Activated naive CD4-positive, alpha-beta T cell treated with anti-CD3 and anti-CD28 coated beads for 36 hours (primary cell): ENCODE measurements around the gene GRM7. TPM values are rescaled to one million over a fixed set of nuclear protein-coding genes. Genes with fewer than 3 reads are reported as not detected.

Source experiments
- CTCF ChIA-PET: fragments of 350-600 bp; sonication (Branson Sonifier 250); formaldehyde crosslinking; loops from one replicate; lab custom pipeline; 2021; ENCODE audit warnings: antibody characterized with exemption; lab: Charles Lee
- DNase-seq: peaks from one replicate; pipeline ENCODE4 v3.0.0-alpha.2; 2020
- H3K27ac Mint-ChIP-seq: one replicate; pipeline ENCODE4 v1.8.0; 2021; ENCODE audit warnings: mild to moderate bottlenecking, mixed read lengths
- H3K27me3 Mint-ChIP-seq: one replicate; pipeline ENCODE4 v1.8.0; 2021; ENCODE audit warnings: low read depth, mixed read lengths
- H3K36me3 Mint-ChIP-seq: one replicate; pipeline ENCODE4 v1.8.0; 2021; ENCODE audit warnings: low read depth, mixed read lengths
- H3K4me1 Mint-ChIP-seq: one replicate; pipeline ENCODE4 v1.8.0; 2021; ENCODE audit warnings: low read depth, mixed read lengths
- H3K4me3 Mint-ChIP-seq: one replicate; pipeline ENCODE4 v1.8.0; 2021; ENCODE audit warnings: mild to moderate bottlenecking, moderate library complexity, mixed read lengths
- H3K9me3 Mint-ChIP-seq: one replicate; pipeline ENCODE4 v1.8.0; 2021; ENCODE audit warnings: mixed read lengths
- intact Hi-C: fragments of 100-400 bp; cut with micrococcal nuclease; formaldehyde crosslinking; loops from one replicate; pipeline ENCODE4 v1.15.1; 2023
- total RNA-seq, 2 experiments: library from RNA; stranded (reverse); gene quantifications; one replicate each; pipeline ENCODE4 v1.2.3, GENCODE V29; 2021

GRM7 gene
- total RNA-seq, 2 experiments from 2014 or later: not detected

DNA sequence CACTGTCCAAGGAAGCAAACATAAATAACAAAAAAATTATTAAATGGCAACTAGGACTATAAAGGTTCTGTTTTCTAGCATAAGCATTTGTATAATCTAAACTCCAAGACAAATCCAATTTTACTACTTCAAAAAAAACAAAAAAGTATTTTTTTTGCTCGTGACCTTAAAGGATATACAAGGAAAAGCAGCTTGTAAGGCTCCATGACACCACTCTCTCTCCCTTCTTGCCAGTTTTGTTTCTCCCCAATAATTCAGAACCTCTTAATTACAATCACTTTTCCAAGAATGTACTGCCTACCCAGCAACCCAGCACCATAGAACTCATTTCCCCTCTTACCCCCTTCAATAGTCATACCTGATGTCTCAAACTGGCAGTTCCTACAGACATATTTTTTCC lies 496.2 kb downstream of the GRM7 start:
- Mint-ChIP-seq H3K36me3 (no peaks in the 10 kb centered on the region), H3K4me1 (no peaks in the 10 kb centered on the region), H3K4me3 (no peak overlapping the region), H3K9me3 (no peaks in the 10 kb centered on the region), H3K27ac (no peak overlapping the region), H3K27me3 (no peaks in the 10 kb centered on the region)
- intact Hi-C loops: no loop called here
- CTCF ChIA-PET: interaction anchor here (0.6 to 0.7 kb wide), 2 partner anchors 70 to 1189 kb away, joined by 3 to 4 read pairs; no protein-coding TSS in a partner anchor
- DNase-seq: no peak

DNA sequence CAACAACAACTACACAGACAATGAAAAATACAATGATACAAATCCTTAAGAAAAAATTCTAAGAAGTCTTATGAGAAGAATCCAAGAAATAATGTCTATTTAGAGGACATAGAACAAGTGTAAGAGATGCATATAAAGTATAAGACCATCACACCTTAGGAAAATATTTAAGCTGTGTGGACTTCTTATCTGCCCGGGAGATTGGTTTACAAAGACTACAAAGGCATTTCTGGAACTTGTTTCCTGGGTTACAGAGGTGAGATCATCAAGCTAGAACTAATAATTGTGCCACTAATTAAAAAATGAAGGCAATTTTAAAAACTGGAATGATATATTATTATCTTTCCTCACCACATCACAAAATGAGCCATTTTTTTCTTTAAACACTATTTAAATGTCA lies 507.1 kb downstream of the GRM7 start:
- DNase-seq: no peak
- Mint-ChIP-seq H3K9me3 (no peaks in the 10 kb centered on the region), H3K4me1 (no peaks in the 10 kb centered on the region), H3K4me3 (no peak overlapping the region), H3K27ac (no peak overlapping the region), H3K27me3 (no peaks in the 10 kb centered on the region), H3K36me3 (no peaks in the 10 kb centered on the region)
- CTCF ChIA-PET: no interaction called here
- intact Hi-C loops: no loop called here

DNA sequence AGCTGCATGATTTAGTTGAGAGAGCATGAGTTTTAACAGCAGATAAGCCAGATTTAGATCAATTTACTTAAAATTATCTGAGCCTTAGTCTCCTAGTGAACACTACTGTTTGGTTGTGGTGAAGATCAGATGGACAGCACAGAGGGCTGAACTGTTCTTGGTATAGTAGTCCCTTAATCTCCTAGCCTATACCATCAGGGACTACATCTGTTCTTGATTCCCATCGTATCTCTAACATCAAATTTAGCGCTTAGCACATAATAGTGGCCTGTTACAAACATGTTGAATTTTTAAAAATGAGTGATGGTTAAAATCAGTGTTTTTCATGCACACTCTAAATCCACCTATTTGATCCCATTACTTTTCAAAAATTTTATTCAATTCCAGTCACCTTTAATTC lies 507.7 kb downstream of the GRM7 start:
- intact Hi-C loops: no loop called here
- H3K36me3 Mint-ChIP-seq: no peaks in the 10 kb centered on the region
- H3K4me1 Mint-ChIP-seq: no peaks in the 10 kb centered on the region
- no peak overlapping the region for H3K27ac Mint-ChIP-seq
- DNase-seq: no peak
- CTCF ChIA-PET: no interaction called here
- H3K27me3 Mint-ChIP-seq: no peaks in the 10 kb centered on the region
- no peaks in the 10 kb centered on the region for H3K9me3 Mint-ChIP-seq
- H3K4me3 Mint-ChIP-seq: no peak overlapping the region

DNA sequence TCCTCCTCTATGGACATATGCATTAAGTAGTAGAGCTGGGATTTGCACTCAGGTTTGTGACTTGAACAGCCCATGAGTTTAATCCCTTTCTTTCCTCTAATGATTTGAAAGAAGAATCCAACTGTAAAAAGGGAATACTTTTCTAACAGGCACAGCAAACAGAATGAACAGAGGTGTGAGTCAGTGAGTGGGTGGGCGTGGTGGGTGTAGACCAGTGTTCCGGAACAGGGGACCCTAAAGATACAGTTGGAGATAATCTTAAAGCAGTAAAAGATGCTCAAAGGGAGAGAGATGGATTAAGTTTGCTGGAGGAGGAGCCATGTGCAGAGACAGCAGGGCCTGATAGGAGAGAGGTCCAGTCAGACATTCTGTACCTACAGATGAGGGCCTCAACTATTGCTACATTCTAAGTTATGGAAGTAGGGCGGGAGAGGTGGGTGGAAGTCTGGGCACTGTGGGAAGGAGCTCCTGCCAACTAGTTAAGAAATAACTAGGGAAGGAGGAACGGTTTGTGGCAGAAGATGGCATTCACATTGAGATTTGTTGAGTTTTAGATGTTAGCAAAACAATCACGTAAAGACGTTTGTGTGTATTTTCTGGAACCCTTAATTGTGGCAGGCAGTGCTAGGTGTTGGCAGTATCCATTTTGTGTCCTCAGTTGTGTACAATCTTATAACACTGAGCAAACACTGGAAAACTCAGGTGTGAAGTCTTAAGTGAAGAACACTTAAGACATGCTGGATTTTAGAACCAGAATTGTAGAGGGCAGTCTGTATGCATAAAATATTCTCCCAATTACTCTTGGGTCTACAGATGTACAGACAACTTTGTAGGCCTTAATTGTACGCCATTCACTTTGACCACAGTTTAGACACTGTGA lies 511.0 kb downstream of the GRM7 start:
- Mint-ChIP-seq H3K9me3 (no peaks in the 10 kb centered on the region), H3K27me3 (no peaks in the 10 kb centered on the region), H3K36me3 (no peaks in the 10 kb centered on the region), H3K27ac (no peak overlapping the region), H3K4me1 (no peaks in the 10 kb centered on the region), H3K4me3 (no peak overlapping the region)
- CTCF ChIA-PET: no interaction called here
- intact Hi-C loops: no loop called here
- no peak for DNase-seq

DNA sequence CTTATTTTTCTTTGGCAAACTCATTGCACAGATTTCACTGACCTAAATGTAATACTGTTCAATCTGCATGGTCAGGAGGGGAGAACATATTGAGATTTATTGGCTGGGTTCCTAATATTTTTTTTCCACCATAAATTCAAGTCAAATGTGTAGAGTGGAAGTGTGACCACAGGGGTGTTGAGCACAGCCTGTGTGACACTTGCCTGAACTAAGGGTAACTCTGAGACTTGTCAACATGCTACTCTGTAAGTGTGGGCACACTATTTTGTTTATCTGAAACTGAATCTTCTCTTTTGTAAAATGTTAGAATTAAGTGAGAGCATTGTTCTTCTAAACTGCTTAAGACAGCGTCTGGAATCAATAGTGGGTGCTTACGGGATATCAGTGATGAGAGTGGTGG lies 516.2 kb downstream of the GRM7 start:
- Mint-ChIP-seq H3K4me1 (no peaks in the 10 kb centered on the region), H3K27me3 (no peaks in the 10 kb centered on the region), H3K27ac (no peak overlapping the region), H3K9me3 (no peaks in the 10 kb centered on the region), H3K36me3 (no peaks in the 10 kb centered on the region), H3K4me3 (no peak overlapping the region)
- intact Hi-C loops: no loop called here
- CTCF ChIA-PET: no interaction called here
- DNase-seq: no peak

DNA sequence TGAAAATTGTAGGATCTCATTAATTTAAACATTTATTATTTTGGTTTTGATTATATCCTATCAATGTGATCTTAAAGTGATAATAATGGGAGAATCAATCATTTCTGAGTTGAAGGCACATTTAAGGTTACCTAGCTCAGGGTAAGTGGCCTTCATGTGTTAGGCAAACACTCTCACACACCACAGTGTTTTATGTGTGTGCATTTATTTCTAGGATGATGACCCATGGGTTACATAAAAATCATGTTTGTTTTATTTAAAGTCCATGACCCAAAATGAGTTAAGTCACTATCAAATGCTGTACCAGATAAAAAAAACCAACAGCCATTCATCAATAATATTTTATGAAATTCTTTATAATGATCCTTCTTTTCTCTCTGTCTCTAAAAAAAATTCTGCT lies 520.8 kb downstream of the GRM7 start:
- intact Hi-C loops: no loop called here
- CTCF ChIA-PET: no interaction called here
- Mint-ChIP-seq H3K4me3 (no peak overlapping the region), H3K36me3 (no peaks in the 10 kb centered on the region), H3K9me3 (no peaks in the 10 kb centered on the region), H3K27me3 (no peaks in the 10 kb centered on the region), H3K27ac (no peak overlapping the region), H3K4me1 (no peaks in the 10 kb centered on the region)
- DNase-seq: no peak

DNA sequence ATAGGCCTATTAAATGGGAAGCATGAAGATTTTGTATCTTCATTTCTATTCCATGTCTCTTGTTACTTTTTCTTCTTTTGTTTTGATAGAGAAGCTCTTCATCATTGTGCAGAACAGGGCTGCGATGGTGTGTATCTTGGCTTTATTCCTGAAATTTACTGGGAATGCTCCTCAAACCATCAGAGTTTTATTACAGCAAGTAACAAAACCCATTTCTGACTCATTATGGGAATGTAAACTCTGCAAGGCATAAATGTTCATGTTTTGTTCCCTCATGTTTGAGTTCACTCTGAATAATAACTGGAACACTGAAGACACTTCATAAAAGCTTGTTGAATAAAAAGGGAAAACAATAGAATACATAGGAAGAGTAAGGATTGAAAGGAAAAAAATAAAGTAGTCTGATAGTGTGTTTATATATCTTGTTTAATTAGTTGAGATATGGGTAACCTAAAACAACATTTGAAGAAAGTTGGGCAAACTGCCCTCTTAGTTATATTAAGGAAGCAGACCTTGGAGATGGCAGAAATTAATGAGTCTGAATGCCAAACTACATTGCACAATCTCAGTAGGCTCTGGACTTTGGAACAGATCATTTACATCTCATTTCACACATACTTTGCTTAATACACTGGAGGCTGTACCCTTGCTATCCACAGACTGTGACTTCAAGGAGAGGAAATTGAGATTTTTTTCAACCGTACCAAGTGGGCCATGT lies 521.5 kb downstream of the GRM7 start:
- CTCF ChIA-PET: no interaction called here
- DNase-seq: no peak
- Mint-ChIP-seq H3K4me3 (no peak overlapping the region), H3K36me3 (no peaks in the 10 kb centered on the region), H3K27me3 (no peaks in the 10 kb centered on the region), H3K9me3 (no peaks in the 10 kb centered on the region), H3K27ac (no peak overlapping the region), H3K4me1 (no peaks in the 10 kb centered on the region)
- intact Hi-C loops: no loop called here

DNA sequence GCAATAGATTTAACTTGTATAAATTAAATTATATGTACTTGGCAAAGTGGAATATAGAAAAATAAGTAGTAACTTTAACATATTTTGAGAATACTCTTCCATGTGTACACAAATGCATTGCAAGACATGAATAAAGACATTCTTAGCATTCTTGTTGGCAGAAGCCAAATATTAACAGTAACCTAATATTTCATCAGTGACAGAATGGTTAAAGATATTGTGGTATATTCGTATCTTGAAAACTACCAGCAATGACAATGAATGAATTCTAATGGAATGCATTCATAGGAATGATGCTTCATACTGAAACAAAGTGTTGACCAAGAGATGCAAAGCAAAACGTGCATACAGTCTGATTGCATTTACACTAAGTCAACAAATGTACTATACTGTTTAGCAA lies 524.7 kb downstream of the GRM7 start:
- H3K27ac Mint-ChIP-seq: no peak overlapping the region
- no peaks in the 10 kb centered on the region for H3K4me1 Mint-ChIP-seq
- no peaks in the 10 kb centered on the region for H3K36me3 Mint-ChIP-seq
- H3K4me3 Mint-ChIP-seq: no peak overlapping the region
- CTCF ChIA-PET: no interaction called here
- DNase-seq: no peak
- peaks cover 2% of the 10 kb centered on the region for H3K9me3 Mint-ChIP-seq
- intact Hi-C loops: no loop called here
- H3K27me3 Mint-ChIP-seq: no peaks in the 10 kb centered on the region

DNA sequence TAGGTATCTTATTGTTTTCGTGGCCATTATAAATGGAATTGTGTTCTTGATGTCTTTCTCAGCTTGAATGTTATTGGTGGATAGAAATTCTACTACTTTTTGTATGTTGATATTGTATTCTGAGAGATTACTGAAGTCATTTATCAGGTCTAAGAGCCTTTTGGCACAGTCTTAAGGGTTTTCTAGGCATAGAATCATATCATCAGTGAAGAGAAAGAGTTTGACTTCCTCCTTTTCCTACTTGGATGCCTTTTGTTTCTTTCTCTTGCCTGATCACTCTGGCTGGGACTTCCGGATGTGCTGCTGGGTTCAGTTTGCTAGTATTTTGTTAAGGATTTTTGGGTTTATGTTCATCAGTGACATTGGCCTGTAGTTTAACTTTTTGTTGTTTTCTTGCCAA lies 527.1 kb downstream of the GRM7 start:
- CTCF ChIA-PET: no interaction called here
- H3K27me3 Mint-ChIP-seq: no peaks in the 10 kb centered on the region
- H3K9me3 Mint-ChIP-seq: peaks cover 5% of the 10 kb centered on the region
- intact Hi-C loops: no loop called here
- no peak overlapping the region for H3K4me3 Mint-ChIP-seq
- no peaks in the 10 kb centered on the region for H3K36me3 Mint-ChIP-seq
- no peak for DNase-seq
- H3K27ac Mint-ChIP-seq: no peak overlapping the region
- H3K4me1 Mint-ChIP-seq: no peaks in the 10 kb centered on the region

DNA sequence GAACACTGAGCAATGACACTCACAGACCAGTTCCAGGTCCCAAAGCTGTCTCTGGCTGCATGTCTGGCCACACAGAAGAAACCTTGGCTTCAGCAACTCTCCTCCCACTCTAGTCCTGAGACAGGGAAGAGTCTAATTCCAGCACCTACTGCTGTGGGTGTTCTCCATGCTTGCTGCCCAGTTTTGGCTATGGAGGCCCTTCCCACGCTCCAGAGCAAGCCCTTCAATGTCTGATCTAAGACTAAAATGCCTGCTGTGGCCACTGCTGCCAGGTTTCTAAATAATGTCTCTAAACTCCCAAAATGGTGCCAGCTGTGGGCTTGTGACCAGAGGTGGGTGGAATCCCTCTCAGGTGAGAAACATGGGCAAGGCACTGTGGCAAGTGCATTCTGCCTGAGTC lies 531.3 kb downstream of the GRM7 start:
- H3K4me3 Mint-ChIP-seq: no peak overlapping the region
- no peaks in the 10 kb centered on the region for H3K4me1 Mint-ChIP-seq
- CTCF ChIA-PET: no interaction called here
- DNase-seq: no peak
- intact Hi-C loops: no loop called here
- no peaks in the 10 kb centered on the region for H3K36me3 Mint-ChIP-seq
- H3K27ac Mint-ChIP-seq: no peak overlapping the region
- no peaks in the 10 kb centered on the region for H3K27me3 Mint-ChIP-seq
- peaks cover 6% of the 10 kb centered on the region for H3K9me3 Mint-ChIP-seq

DNA sequence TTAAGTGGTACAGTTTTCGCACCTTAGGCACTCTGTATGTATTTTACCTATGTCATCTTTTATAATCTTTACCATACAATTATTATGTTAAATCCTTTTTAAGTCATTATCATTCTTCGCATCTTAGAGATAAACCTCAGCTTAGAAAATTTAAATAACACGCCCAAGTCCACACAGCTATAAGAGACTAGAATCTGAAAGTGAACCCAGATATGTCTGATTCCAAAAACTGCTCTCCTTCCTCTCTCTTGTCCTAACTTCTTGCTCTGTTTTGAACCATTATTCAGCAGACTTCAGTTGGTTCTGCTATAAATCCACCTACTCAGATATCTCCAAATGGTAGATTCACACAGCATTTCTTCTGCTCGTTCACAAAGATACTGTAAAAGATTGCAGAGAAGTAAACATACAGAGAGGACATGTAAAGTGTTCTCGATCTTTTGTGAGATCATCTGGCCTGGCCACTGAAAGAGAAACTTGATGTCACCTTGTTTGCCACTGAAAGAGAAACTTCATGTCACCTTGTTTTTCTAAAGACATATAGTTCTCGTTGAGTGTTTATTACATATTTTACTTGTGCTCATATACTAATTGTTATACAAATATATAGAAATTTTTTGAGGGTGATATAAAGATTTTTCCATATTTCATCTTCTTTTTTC lies 533.2 kb downstream of the GRM7 start:
- no peak for DNase-seq
- Mint-ChIP-seq H3K36me3 (no peaks in the 10 kb centered on the region), H3K4me3 (no peak overlapping the region), H3K4me1 (no peaks in the 10 kb centered on the region), H3K9me3 (peaks cover 8% of the 10 kb centered on the region), H3K27me3 (no peaks in the 10 kb centered on the region), H3K27ac (no peak overlapping the region)
- intact Hi-C loops: no loop called here
- CTCF ChIA-PET: no interaction called here

DNA sequence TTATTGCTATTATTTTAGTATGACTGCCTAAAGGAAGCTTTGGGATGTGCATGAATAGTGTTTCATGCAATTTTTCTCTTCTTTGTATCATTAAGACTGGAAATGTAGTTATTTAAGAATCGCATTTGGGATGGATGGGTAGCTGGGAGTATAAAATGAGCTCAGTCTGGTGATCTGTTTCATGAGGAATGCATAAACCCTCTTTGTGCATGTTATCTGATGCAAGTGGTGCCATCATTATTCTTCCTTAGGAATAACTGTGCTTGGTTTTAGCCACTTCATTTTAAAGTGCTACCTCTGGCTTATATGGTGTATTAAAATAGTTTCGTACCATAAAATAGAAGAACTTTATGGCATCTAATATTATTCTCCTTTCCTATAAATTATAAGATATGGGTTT lies 535.6 kb downstream of the GRM7 start:
- intact Hi-C loops: no loop called here

More for the DNA sequence above, 535.6 kb downstream of the GRM7 start:
- H3K9me3 Mint-ChIP-seq: peaks cover 3% of the 10 kb centered on the region
- CTCF ChIA-PET: no interaction called here
- H3K4me1 Mint-ChIP-seq: no peaks in the 10 kb centered on the region
- no peak overlapping the region for H3K27ac Mint-ChIP-seq
- no peak for DNase-seq
- H3K27me3 Mint-ChIP-seq: no peaks in the 10 kb centered on the region
- H3K4me3 Mint-ChIP-seq: no peak overlapping the region
- no peaks in the 10 kb centered on the region for H3K36me3 Mint-ChIP-seq
